ENCODE results near the gene RIPOR3. TPM values are rescaled to one million over a fixed set of nuclear protein-coding genes. Genes with fewer than 3 reads are reported as not detected.
A peak's percentile ranks its signal among the peaks of the same experiment; 100 is the strongest.

RIPOR3 gene
- total RNA-seq, 1 experiment from 2014 or later = 0.46 TPM

DNA sequence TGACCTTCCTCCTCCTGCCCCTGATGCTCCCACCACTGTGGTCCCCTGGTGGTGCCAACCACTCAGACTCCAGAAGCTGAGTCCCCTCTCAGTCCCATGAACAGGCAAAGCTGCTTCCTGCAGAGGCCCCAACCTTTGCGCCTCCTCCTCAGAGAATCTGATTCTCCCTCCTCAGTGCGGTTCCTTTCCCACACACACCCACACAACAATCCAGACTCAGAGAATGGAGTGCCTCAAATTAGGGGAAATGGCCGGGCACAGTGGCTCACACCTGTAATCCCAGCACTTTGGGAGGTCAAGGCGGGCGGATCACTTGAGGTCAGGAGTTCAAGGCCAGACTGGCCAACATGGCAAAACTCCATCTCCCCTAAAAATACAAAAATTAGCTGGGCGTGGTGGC, 23.0 kb downstream of the RIPOR3 start:
- WGBS (ENCODE audit: extremely low coverage, insufficient read length, low lambda C conversion rate) = no CpG with 5 or more reads among the region's 6 CpGs

More for the DNA sequence above, 23.0 kb downstream of the RIPOR3 start:
- Histone ChIP-seq H4K20me1 (ENCODE audit: control insufficient read depth, insufficient read depth, insufficient read length) (no peaks in the 10 kb centered on the region), H2BK120ac (ENCODE audit: low read depth, low read length, poor library complexity, severe bottlenecking) (no peak overlapping the region), H2AK5ac (ENCODE audit: insufficient read length, low read length) (no peak overlapping the region), H3K4ac (ENCODE audit: low read depth, low read length) (no peak overlapping the region), H3K56ac (ENCODE audit: insufficient read length, low read depth, low read length) (no peak overlapping the region), H3T11ph (ENCODE audit: low read length) (no peak overlapping the region), H3K14ac (ENCODE audit: insufficient read depth, low read length) (no peak overlapping the region), H3K9ac (ENCODE audit: extremely low read depth, insufficient read length, low read length) (no peak overlapping the region), H3K27me3 (ENCODE audit: insufficient read depth, low read length) (no peaks in the 10 kb centered on the region), H3K79me1 (ENCODE audit: insufficient read depth, low read depth, low read length, poor library complexity, severe bottlenecking) (no peaks in the 10 kb centered on the region), H4K8ac (replicated peaks; ENCODE audit: insufficient read length, low read depth, low read length) (no peak overlapping the region), H4K91ac (ENCODE audit: insufficient read length, low read depth, low read length) (no peak overlapping the region), H2BK12ac (ENCODE audit: insufficient read length, low read depth, low read length) (no peak overlapping the region), H2AFZ (ENCODE audit: low read length) (no peak overlapping the region), H2BK15ac (ENCODE audit: low read depth, low read length) (no peak overlapping the region), H3K9me3 (ENCODE audit: control insufficient read depth, low read depth, low read length) (no peaks in the 10 kb centered on the region), H3K23ac (ENCODE audit: insufficient read length, low read depth, low read length) (no peak overlapping the region), H4K5ac (ENCODE audit: insufficient read length, low read depth, low read length) (no peak overlapping the region), H3K27ac (ENCODE audit: insufficient read length, low read depth, low read length) (no peak overlapping the region), H2BK5ac (ENCODE audit: insufficient read length, low read length) (no peak overlapping the region), H3K4me1 (ENCODE audit: insufficient read depth, low read length) (no peaks in the 10 kb centered on the region), H2BK20ac (ENCODE audit: low read depth, low read length, poor library complexity, severe bottlenecking) (no peak overlapping the region), H3K4me2 (ENCODE audit: insufficient read depth, insufficient read length, low read length) (no peak overlapping the region), H3K79me2 (ENCODE audit: insufficient read depth, low read length) (no peaks in the 10 kb centered on the region), H3K23me2 (ENCODE audit: insufficient read length, low read depth, low read length, poor library complexity, severe bottlenecking) (no peaks in the 10 kb centered on the region), H3K18ac (ENCODE audit: insufficient read length, low read depth, low read length) (no peak overlapping the region)
- H3K36me3 Mint-ChIP-seq (ENCODE audit: insufficient read depth in 1 of 3, low read depth in 3 of 3) = no peaks in the 10 kb centered on the region; a peak in 1 of 7 replicates
- no peak for DNase-seq
- no peaks in the 10 kb centered on the region; the same call in 1 of the 2 replicates for H3K27me3 Mint-ChIP-seq (ENCODE audit: low read depth)
- TF ChIP-seq, protein P1, sequence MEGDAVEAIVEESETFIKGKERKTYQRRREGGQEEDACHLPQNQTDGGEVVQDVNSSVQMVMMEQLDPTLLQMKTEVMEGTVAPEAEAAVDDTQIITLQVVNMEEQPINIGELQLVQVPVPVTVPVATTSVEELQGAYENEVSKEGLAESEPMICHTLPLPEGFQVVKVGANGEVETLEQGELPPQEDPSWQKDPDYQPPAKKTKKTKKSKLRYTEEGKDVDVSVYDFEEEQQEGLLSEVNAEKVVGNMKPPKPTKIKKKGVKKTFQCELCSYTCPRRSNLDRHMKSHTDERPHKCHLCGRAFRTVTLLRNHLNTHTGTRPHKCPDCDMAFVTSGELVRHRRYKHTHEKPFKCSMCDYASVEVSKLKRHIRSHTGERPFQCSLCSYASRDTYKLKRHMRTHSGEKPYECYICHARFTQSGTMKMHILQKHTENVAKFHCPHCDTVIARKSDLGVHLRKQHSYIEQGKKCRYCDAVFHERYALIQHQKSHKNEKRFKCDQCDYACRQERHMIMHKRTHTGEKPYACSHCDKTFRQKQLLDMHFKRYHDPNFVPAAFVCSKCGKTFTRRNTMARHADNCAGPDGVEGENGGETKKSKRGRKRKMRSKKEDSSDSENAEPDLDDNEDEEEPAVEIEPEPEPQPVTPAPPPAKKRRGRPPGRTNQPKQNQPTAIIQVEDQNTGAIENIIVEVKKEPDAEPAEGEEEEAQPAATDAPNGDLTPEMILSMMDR (conservative IDR thresholded peaks at IDR 0.05) = no peak
- peaks cover 11 to 25% of the 10 kb centered on the region in 2 experiments for H3K4me1 Mint-ChIP-seq
- H3K27ac Mint-ChIP-seq = peak overlapping the region in 2 of 3 experiments; percentile 15 to 27; a peak in 2 of 7 replicates
- no peak overlapping the region for H3K4me3 Mint-ChIP-seq
- no peaks in the 10 kb centered on the region for H3K9me3 Mint-ChIP-seq
